Adrenal gland (tissue), 12 donors: ENCODE data around the gene TMEM163. TPM values are rescaled to one million over a fixed set of nuclear protein-coding genes. Genes with fewer than 3 reads are reported as not detected.

Experiments
- DNase-seq, 7 donors: peaks; one replicate each; pipeline ENCODE4 v3.0.0-alpha.2; 2019 to 2020
- H3K27ac ChIP-seq, 5 donors: fragments of 200-600 bp; sonication (generic) in 4 of 5; 1 replicate in 3 of 5; 2 replicates in 2 of 5; pipeline versions ENCODE4 v1.5.1 to v1.8.0; 2016 to 2020; ENCODE audit warnings: mild to moderate bottlenecking in 1 of 5
- H3K27me3 ChIP-seq: fragments of 200-600 bp; 2 replicates; pipeline ENCODE4 v1.8.0; 2021
- H3K36me3 ChIP-seq, 2 donors: fragments of 200-600 bp; replicated peaks in 1 of 2; 1 replicate in 1 of 2; 2 replicates in 1 of 2; pipeline versions ENCODE4 v1.5.1 to v1.8.0; 2018 to 2022
- H3K4me1 ChIP-seq, 2 donors: fragments of 200-600 bp; replicated peaks in 1 of 2; 1 replicate in 1 of 2; 2 replicates in 1 of 2; pipeline versions ENCODE4 v1.5.1 to v1.8.0; 2018 to 2021
- H3K4me3 ChIP-seq, 4 donors: fragments of 200-600 bp; sonication (generic) in 3 of 4; one replicate each; pipeline ENCODE4 v1.5.1; 2016 to 2018
- H3K9me3 ChIP-seq, 3 donors: fragments of 200-600 bp; sonication (generic) in 1 of 3; replicated peaks in 1 of 3; 1 replicate in 2 of 3; 2 replicates in 1 of 3; pipeline versions ENCODE4 v1.5.1 to v1.8.0; 2016 to 2021
- POLR2A ChIP-seq, 2 donors: fragments of 450-650 bp; IDR thresholded peaks; one replicate each; pipeline ENCODE4 v1.6.1; 2017; ENCODE audit warnings: antibody characterized with exemption in 2 of 2, mild to moderate bottlenecking in 2 of 2, moderate library complexity in 1 of 2
- WGBS, 4 donors: extraction: QIAGEN DNeasy Blood & Tissue Kit in 2 of 4; methylation state at CpG; one replicate each; pipeline versions ENCODE4 v1.1.5 to v1.1.7; 2013 to 2017; 5-methylcytosine and 5-hydroxymethylcytosine counted together
- intact Hi-C, 2 donors: fragments of 100-400 bp; cut with DNase I; formaldehyde crosslinking; loops; one replicate each; pipeline versions ENCODE4 v1.14.1 to v1.15.0; 2022 to 2023
- polyA plus RNA-seq, 3 donors: library from polyadenylated mRNA; stranded (reverse); fragments of 200-250 nt in 2 of 3; fragments of 350-450 nt in 1 of 3; fragmentation: Illumina TruSeq in 1 of 3; extraction: RNeasy Lipid Tissue Mini Kit (QIAGEN cat#74804) in 1 of 3; gene quantifications; one replicate each; pipeline ENCODE4 v1.2.3, GENCODE V29; 2013 to 2014
- total RNA-seq, 9 donors: library from RNA; depleted of rRNA in 4 of 9; stranded (reverse); fragments of >200 nt in 4 of 9; fragments of 120-200 nt in 1 of 9; fragmentation: NEBNext Ultra II Directional in 1 of 9; extraction: Animal tissue kit (Norgen Biotek cat#: 25700) in 1 of 9; gene quantifications; one replicate each; pipeline versions ENCODE4 v1.1.0 to v1.2.4, GENCODE V29; 2013 to 2023
- TF ChIP-seq, protein P1 (sequence below), 6 experiments: fragments of 450-650 bp in 4 of 6; fragments of 200-600 bp in 2 of 6; sonication (generic) in 1 of 6; IDR thresholded peaks; 1 replicate in 5 of 6; 2 replicates in 1 of 6; pipeline versions ENCODE4 v1.5.1 to v1.8.0; 2016 to 2021; ENCODE audit warnings: antibody characterized with exemption in 6 of 6, mild to moderate bottlenecking in 2 of 6, moderate library complexity in 1 of 6
- donor health status: healthy with polysubstance abuse.
- donor health status: Bipolar disorder and iron deficiency.
- donor health status: DM: yes; HTN: yes; CAD: no.
- donor health status: DM: no; HTN: no; CAD: no.
- donor health status: DM: no; HTN: no; CAD: no.
- donor health status: DM: yes; HTN: yes; CAD: no.

TMEM163 gene
- total and polyA plus RNA-seq, 12 donors: 3.6 to 21.6 (median 9.5) TPM

DNA sequence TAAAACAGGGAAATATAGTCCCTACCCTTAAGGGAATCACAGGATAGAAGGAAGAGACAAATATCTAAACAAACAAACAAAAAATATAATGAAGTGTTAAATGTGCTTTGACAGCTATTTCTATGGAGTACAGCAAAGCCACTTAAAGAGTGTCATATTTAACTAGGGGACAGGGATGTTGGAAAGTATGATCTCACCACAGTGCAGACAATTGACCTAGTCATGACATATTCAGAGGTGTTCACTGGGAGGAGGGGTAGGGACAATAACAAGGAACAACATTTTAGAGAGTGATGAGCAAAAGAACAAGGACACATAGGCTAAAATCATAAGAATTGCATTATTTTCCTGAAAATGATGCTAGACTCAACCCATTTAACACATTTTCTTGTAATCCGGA lies 107.5 kb downstream of the TMEM163 start:
- WGBS, 4 donors: 90 to 94% (median 92%) methylated on average over 1 of the region's 1 CpG
- Histone ChIP-seq H3K27me3 (no peaks in the 10 kb centered on the region), H3K4me1 (no peaks in the 10 kb centered on the region), H3K4me3 (no peak overlapping the region), H3K9me3 (peaks cover 0 to 15% (median 0%) of the 10 kb centered on the region in 3 donors), H3K36me3 (no peaks in the 10 kb centered on the region), H3K27ac (no peak overlapping the region)
- intact Hi-C loops: no loop called here
- no peak for TF ChIP-seq POLR2A (IDR thresholded peaks at IDR 0.05)
- TF ChIP-seq, protein P1, sequence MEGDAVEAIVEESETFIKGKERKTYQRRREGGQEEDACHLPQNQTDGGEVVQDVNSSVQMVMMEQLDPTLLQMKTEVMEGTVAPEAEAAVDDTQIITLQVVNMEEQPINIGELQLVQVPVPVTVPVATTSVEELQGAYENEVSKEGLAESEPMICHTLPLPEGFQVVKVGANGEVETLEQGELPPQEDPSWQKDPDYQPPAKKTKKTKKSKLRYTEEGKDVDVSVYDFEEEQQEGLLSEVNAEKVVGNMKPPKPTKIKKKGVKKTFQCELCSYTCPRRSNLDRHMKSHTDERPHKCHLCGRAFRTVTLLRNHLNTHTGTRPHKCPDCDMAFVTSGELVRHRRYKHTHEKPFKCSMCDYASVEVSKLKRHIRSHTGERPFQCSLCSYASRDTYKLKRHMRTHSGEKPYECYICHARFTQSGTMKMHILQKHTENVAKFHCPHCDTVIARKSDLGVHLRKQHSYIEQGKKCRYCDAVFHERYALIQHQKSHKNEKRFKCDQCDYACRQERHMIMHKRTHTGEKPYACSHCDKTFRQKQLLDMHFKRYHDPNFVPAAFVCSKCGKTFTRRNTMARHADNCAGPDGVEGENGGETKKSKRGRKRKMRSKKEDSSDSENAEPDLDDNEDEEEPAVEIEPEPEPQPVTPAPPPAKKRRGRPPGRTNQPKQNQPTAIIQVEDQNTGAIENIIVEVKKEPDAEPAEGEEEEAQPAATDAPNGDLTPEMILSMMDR (IDR thresholded peaks at IDR 0.05): no peak
- no peak for DNase-seq

DNA sequence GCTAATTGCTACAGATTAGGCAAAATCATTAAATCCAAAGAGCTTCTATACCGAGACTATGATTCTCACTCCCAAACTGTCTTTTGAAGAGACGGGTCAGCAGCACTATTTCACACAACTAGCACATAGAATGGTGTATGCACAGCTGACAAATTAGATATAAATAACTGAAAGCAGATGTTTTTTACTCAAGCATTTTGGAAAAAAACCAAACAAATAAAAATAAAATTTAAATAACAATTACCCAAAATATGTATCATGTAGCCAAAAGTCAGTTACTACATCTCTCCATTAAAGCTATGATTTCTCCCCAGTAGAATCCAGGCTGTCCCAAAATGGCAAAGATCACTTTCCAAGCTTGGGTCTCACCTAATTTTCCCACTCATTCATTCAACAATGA lies 107.9 kb downstream of the TMEM163 start:
- TF ChIP-seq, protein P1 (IDR thresholded peaks at IDR 0.05): no peak
- TF ChIP-seq POLR2A (IDR thresholded peaks at IDR 0.05): no peak
- WGBS, 4 donors: 85 to 95% (median 87%) methylated on average over 2 of the region's 2 CpGs
- Histone ChIP-seq H3K4me3 (no peak overlapping the region), H3K36me3 (no peaks in the 10 kb centered on the region), H3K27me3 (no peaks in the 10 kb centered on the region), H3K4me1 (no peaks in the 10 kb centered on the region), H3K27ac (no peak overlapping the region), H3K9me3 (peaks cover 0 to 15% (median 0%) of the 10 kb centered on the region in 3 donors)
- intact Hi-C loops: no loop called here
- no peak for DNase-seq

DNA sequence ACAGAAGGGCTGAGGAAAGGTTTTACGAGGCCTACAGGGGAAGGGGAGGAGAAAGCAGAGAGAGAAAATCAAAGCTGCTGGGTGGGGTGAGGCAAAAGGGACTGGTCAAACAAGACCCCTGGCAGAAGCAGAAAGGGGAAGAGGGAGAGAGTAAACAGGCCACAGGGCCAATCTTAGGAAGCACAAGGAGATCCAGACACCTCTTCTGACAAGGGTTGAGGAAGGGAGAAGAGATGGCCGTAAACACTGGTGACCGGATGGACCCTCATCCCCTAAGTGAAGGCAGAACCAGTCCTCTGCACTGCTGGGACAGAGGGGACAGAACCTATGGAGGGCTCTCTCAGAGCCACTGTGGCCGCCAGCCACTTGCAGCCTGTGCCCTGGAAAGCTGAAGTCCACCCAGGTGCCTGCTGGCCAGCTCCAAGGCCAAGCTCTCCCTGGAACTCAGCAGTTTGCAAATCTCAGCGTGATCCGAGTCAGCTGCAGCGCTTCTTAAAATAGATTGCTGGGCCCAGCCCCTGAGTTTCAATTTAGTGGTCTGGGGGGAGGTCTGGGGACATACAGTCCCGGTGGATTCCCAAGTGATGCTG lies 108.8 kb downstream of the TMEM163 start:
- Histone ChIP-seq H3K9me3 (peaks cover 0 to 15% (median 0%) of the 10 kb centered on the region in 3 donors), H3K4me1 (no peaks in the 10 kb centered on the region), H3K27ac (no peak overlapping the region), H3K36me3 (no peaks in the 10 kb centered on the region), H3K27me3 (no peaks in the 10 kb centered on the region), H3K4me3 (no peak overlapping the region)
- intact Hi-C loops: no loop called here
- WGBS, 4 donors: 66 to 88% (median 73%) methylated on average over 3 to 8 of the region's 8 CpGs
- DNase-seq: peak in 6 of 7 donors; percentile 19 to 64 (median 36)
- TF ChIP-seq, protein P1 (IDR thresholded peaks at IDR 0.05): no peak
- no peak for TF ChIP-seq POLR2A (IDR thresholded peaks at IDR 0.05)

DNA sequence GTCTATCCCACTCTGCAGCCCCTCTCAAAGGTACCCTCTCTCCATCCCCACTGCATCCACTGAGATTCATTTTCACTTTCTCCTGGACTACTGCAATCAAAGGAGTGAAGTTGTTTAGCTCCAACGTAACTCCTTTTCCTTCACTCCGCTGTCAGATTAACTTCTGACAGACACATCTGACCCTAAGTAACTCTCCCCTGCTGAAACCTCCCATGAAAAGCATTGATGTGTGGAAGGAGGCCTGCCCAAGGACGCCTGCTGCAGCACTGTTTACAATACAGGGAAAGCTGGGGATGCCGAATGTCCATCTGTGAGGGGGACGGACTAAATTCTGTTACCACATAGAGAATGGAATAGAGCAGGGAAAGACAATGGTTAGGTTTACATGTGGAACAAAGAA lies 114.8 kb downstream of the TMEM163 start:
- 27 to 37% (median 33%) methylated on average over 5 of the region's 5 CpGs for WGBS, 4 donors
- H3K27ac ChIP-seq: no peak overlapping the region
- no peaks in the 10 kb centered on the region for H3K36me3 ChIP-seq
- peak in 2 of 7 donors; percentile 14 to 23 for DNase-seq
- no peaks in the 10 kb centered on the region for H3K4me1 ChIP-seq
- no peak overlapping the region for H3K4me3 ChIP-seq
- no peaks in the 10 kb centered on the region for H3K27me3 ChIP-seq
- TF ChIP-seq, protein P1 (IDR thresholded peaks at IDR 0.05): no peak
- TF ChIP-seq POLR2A (IDR thresholded peaks at IDR 0.05): no peak
- intact Hi-C loops: no loop called here
- H3K9me3 ChIP-seq: no peaks in the 10 kb centered on the region
